ENCODE data around the gene SELENOM.
A peak's percentile ranks its signal among the peaks of the same experiment; 100 is the strongest.

The SELENOM gene

GRCh38 chr22:31130873-31131272, 23.5 kb upstream of the SELENOM start:
- DNase-seq (ENCODE audit: low read depth): no peak
- H3K9ac ChIP-seq (ENCODE audit: low read length): no peak overlapping the region
- no peak overlapping the region for H3K4me3 ChIP-seq (ENCODE audit: low read length)
- H3K9me3 ChIP-seq (ENCODE audit: control insufficient read depth, low read length): no peaks in the 10 kb centered on the region
- H3K36me3 ChIP-seq (ENCODE audit: control insufficient read depth, insufficient read depth, low read length, severe bottlenecking): no peaks in the 10 kb centered on the region
- H3K27me3 ChIP-seq (replicated peaks; ENCODE audit: control insufficient read depth, insufficient read depth, low read length): peaks cover 18% of the 10 kb centered on the region
- H3K4me1 ChIP-seq (ENCODE audit: control insufficient read depth, insufficient read depth, low read length): no peaks in the 10 kb centered on the region

GRCh38 chr22:31128156-31128555, 20.8 kb upstream of the SELENOM start:
- no peak for DNase-seq (ENCODE audit: low read depth)
- no peaks in the 10 kb centered on the region for H3K9me3 ChIP-seq (ENCODE audit: control insufficient read depth, low read length)
- no peaks in the 10 kb centered on the region for H3K36me3 ChIP-seq (ENCODE audit: control insufficient read depth, insufficient read depth, low read length, severe bottlenecking)
- no peak overlapping the region for H3K4me3 ChIP-seq (ENCODE audit: low read length)
- peaks cover 28% of the 10 kb centered on the region for H3K27me3 ChIP-seq (replicated peaks; ENCODE audit: control insufficient read depth, insufficient read depth, low read length)
- no peaks in the 10 kb centered on the region for H3K4me1 ChIP-seq (ENCODE audit: control insufficient read depth, insufficient read depth, low read length)
- no peak overlapping the region for H3K9ac ChIP-seq (ENCODE audit: low read length)

- Histone ChIP-seq H3K36me3 (ENCODE audit: control insufficient read depth, insufficient read depth, low read length, severe bottlenecking) (no peaks in the 10 kb centered on the region), H3K9me3 (ENCODE audit: control insufficient read depth, low read length) (no peaks in the 10 kb centered on the region), H3K4me1 (ENCODE audit: control insufficient read depth, insufficient read depth, low read length) (peaks cover 6% of the 10 kb centered on the region), H3K27me3 (replicated peaks; ENCODE audit: control insufficient read depth, insufficient read depth, low read length) (peaks cover 34% of the 10 kb centered on the region), H3K4me3 (ENCODE audit: low read length) (no peak overlapping the region), H3K9ac (ENCODE audit: low read length) (no peak overlapping the region)
- DNase-seq (ENCODE audit: low read depth): no peak
Measured at GRCh38 chr22:31127181-31127772, 19.9 kb upstream of the SELENOM start.

GRCh38 chr22:31126869-31127175, 19.5 kb upstream of the SELENOM start:
- Histone ChIP-seq H3K9me3 (ENCODE audit: control insufficient read depth, low read length) (no peaks in the 10 kb centered on the region), H3K4me1 (ENCODE audit: control insufficient read depth, insufficient read depth, low read length) (peaks cover 6% of the 10 kb centered on the region), H3K27me3 (replicated peaks; ENCODE audit: control insufficient read depth, insufficient read depth, low read length) (peaks cover 34% of the 10 kb centered on the region), H3K9ac (ENCODE audit: low read length) (no peak overlapping the region), H3K36me3 (ENCODE audit: control insufficient read depth, insufficient read depth, low read length, severe bottlenecking) (no peaks in the 10 kb centered on the region), H3K4me3 (ENCODE audit: low read length) (no peak overlapping the region)
- DNase-seq (ENCODE audit: low read depth): no peak

- H3K4me3 ChIP-seq (ENCODE audit: low read length): no peak overlapping the region
- H3K4me1 ChIP-seq (ENCODE audit: control insufficient read depth, insufficient read depth, low read length): peaks cover 6% of the 10 kb centered on the region
- no peaks in the 10 kb centered on the region for H3K36me3 ChIP-seq (ENCODE audit: control insufficient read depth, insufficient read depth, low read length, severe bottlenecking)
- no peak for DNase-seq (ENCODE audit: low read depth)
- no peaks in the 10 kb centered on the region for H3K9me3 ChIP-seq (ENCODE audit: control insufficient read depth, low read length)
- H3K9ac ChIP-seq (ENCODE audit: low read length): no peak overlapping the region
- peaks cover 34% of the 10 kb centered on the region for H3K27me3 ChIP-seq (replicated peaks; ENCODE audit: control insufficient read depth, insufficient read depth, low read length)
Measured at GRCh38 chr22:31126128-31126868, 18.9 kb upstream of the SELENOM start.

- Histone ChIP-seq H3K9ac (ENCODE audit: low read length) (no peak overlapping the region), H3K4me1 (ENCODE audit: control insufficient read depth, insufficient read depth, low read length) (peaks cover 6% of the 10 kb centered on the region), H3K4me3 (ENCODE audit: low read length) (no peak overlapping the region), H3K9me3 (ENCODE audit: control insufficient read depth, low read length) (no peaks in the 10 kb centered on the region), H3K36me3 (ENCODE audit: control insufficient read depth, insufficient read depth, low read length, severe bottlenecking) (no peaks in the 10 kb centered on the region), H3K27me3 (replicated peaks; ENCODE audit: control insufficient read depth, insufficient read depth, low read length) (peaks cover 34% of the 10 kb centered on the region)
- DNase-seq (ENCODE audit: low read depth): no peak
Measured at GRCh38 chr22:31125521-31126117, 18.3 kb upstream of the SELENOM start.

- no peak for DNase-seq (ENCODE audit: low read depth)
- no peak overlapping the region for H3K4me3 ChIP-seq (ENCODE audit: low read length)
- H3K4me1 ChIP-seq (ENCODE audit: control insufficient read depth, insufficient read depth, low read length): peaks cover 6% of the 10 kb centered on the region
- H3K9me3 ChIP-seq (ENCODE audit: control insufficient read depth, low read length): no peaks in the 10 kb centered on the region
- H3K36me3 ChIP-seq (ENCODE audit: control insufficient read depth, insufficient read depth, low read length, severe bottlenecking): no peaks in the 10 kb centered on the region
- no peak overlapping the region for H3K9ac ChIP-seq (ENCODE audit: low read length)
- H3K27me3 ChIP-seq (replicated peaks; ENCODE audit: control insufficient read depth, insufficient read depth, low read length): peaks cover 34% of the 10 kb centered on the region
Measured at GRCh38 chr22:31124811-31125465, 17.6 kb upstream of the SELENOM start.

- Histone ChIP-seq H3K9ac (ENCODE audit: low read length) (no peak overlapping the region), H3K4me1 (ENCODE audit: control insufficient read depth, insufficient read depth, low read length) (peaks cover 6% of the 10 kb centered on the region), H3K4me3 (ENCODE audit: low read length) (no peak overlapping the region), H3K36me3 (ENCODE audit: control insufficient read depth, insufficient read depth, low read length, severe bottlenecking) (no peaks in the 10 kb centered on the region), H3K27me3 (replicated peaks; ENCODE audit: control insufficient read depth, insufficient read depth, low read length) (peaks cover 38% of the 10 kb centered on the region), H3K9me3 (ENCODE audit: control insufficient read depth, low read length) (no peaks in the 10 kb centered on the region)
- no peak for DNase-seq (ENCODE audit: low read depth)
Measured at GRCh38 chr22:31124290-31124689, 16.9 kb upstream of the SELENOM start.

- no peaks in the 10 kb centered on the region for H3K36me3 ChIP-seq (ENCODE audit: control insufficient read depth, insufficient read depth, low read length, severe bottlenecking)
- no peak overlapping the region for H3K9ac ChIP-seq (ENCODE audit: low read length)
- H3K9me3 ChIP-seq (ENCODE audit: control insufficient read depth, low read length): no peaks in the 10 kb centered on the region
- H3K27me3 ChIP-seq (replicated peaks; ENCODE audit: control insufficient read depth, insufficient read depth, low read length): peaks cover 38% of the 10 kb centered on the region
- no peak for DNase-seq (ENCODE audit: low read depth)
- peaks cover 6% of the 10 kb centered on the region for H3K4me1 ChIP-seq (ENCODE audit: control insufficient read depth, insufficient read depth, low read length)
- no peak overlapping the region for H3K4me3 ChIP-seq (ENCODE audit: low read length)
Measured at GRCh38 chr22:31123292-31123602, 15.9 kb upstream of the SELENOM start.

GRCh38 chr22:31122532-31123291, 15.3 kb upstream of the SELENOM start, which contains the start of gene INPP5J:
TSS of gene INPP5J (plus strand) at chr22:31122966. CDS start at chr22:31123015, 49 bp downstream.
- H3K27me3 ChIP-seq (replicated peaks; ENCODE audit: control insufficient read depth, insufficient read depth, low read length): peaks cover 38% of the 10 kb centered on the region
- H3K9me3 ChIP-seq (ENCODE audit: control insufficient read depth, low read length): no peaks in the 10 kb centered on the region
- DNase-seq (ENCODE audit: low read depth): peak; percentile 66
- no peak within 1 kb of the TSS for H3K4me3 ChIP-seq (ENCODE audit: low read length)
- no peak within 1 kb of the TSS for H3K9ac ChIP-seq (ENCODE audit: low read length)
- peaks cover 6% of the 10 kb centered on the region for H3K4me1 ChIP-seq (ENCODE audit: control insufficient read depth, insufficient read depth, low read length)
- H3K36me3 ChIP-seq (ENCODE audit: control insufficient read depth, insufficient read depth, low read length, severe bottlenecking): no peaks in the 10 kb centered on the region

GRCh38 chr22:31122196-31122531, 14.8 kb upstream of the SELENOM start:
- H3K9me3 ChIP-seq (ENCODE audit: control insufficient read depth, low read length): no peaks in the 10 kb centered on the region
- peaks cover 38% of the 10 kb centered on the region for H3K27me3 ChIP-seq (replicated peaks; ENCODE audit: control insufficient read depth, insufficient read depth, low read length)
- DNase-seq (ENCODE audit: low read depth): no peak
- no peak overlapping the region for H3K4me3 ChIP-seq (ENCODE audit: low read length)
- no peaks in the 10 kb centered on the region for H3K36me3 ChIP-seq (ENCODE audit: control insufficient read depth, insufficient read depth, low read length, severe bottlenecking)
- H3K9ac ChIP-seq (ENCODE audit: low read length): no peak overlapping the region
- peaks cover 6% of the 10 kb centered on the region for H3K4me1 ChIP-seq (ENCODE audit: control insufficient read depth, insufficient read depth, low read length)

Measured in adipocyte (in vitro differentiated cells).